HCT116 (cell line): ENCODE data around the gene INCA1. TPM values are rescaled to one million over a fixed set of nuclear protein-coding genes. Genes with fewer than 3 reads are reported as not detected.

ENCODE experiments used
- ATAC-seq: fragments of 200-7000 bp; cut with Tn5 transposase; 2 replicates; pipeline ENCODE4 v1.9.1; 2020; ENCODE audit warnings: mild to moderate bottlenecking, moderate library complexity
- BruUV-seq: library from RNA; stranded (reverse); fragments of 400-500 nt; replicated peaks from 2 replicates; lab custom pipeline; 2021; lab: Mats Ljungman, UMichigan
- CTCF ChIA-PET: fragments of 300-600 bp; sonication (Branson Sonifier 250); formaldehyde crosslinking; loops from one replicate; lab custom pipeline; 2021; ENCODE audit warnings: antibody characterized with exemption; lab: Charles Lee
- POLR2A ChIA-PET: fragments of 300-600, 350-600 bp; sonication (Branson Sonifier 250); formaldehyde crosslinking; loops from one replicate; lab custom pipeline; 2021; ENCODE audit warnings: antibody characterized with exemption; lab: Charles Lee
- RAD21 ChIA-PET, 2 experiments: fragments of 300-600 bp; sonication (Branson Sonifier 250); formaldehyde crosslinking; loops; one replicate each; lab custom pipeline; 2023; ENCODE audit warnings: low total read pairs in 2 of 2; ENCODE audit not compliant: uncharacterized antibody in 2 of 2, unreplicated experiment in 2 of 2, low non-redundant PET in 1 of 2; lab: Charles Lee
- DNase-seq: peaks from one replicate; pipeline ENCODE4 v3.0.0-alpha.2; 2010; ENCODE audit warnings: low read depth, low spot score
- H2AFZ ChIP-seq: fragments of 200-600 bp; shearing (Covaris generic), sonication (generic); 2 replicates; pipeline ENCODE4 v1.6.1; 2017; ENCODE audit warnings: low read depth, mixed run types, mixed read lengths, antibody characterized with exemption, low read length; ENCODE audit not compliant: poor library complexity, severe bottlenecking
- H3K27ac ChIP-seq: 2 replicates; pipeline ENCODE4 v1.5.1; 2012; ENCODE audit warnings: low read depth, low read length
- H3K27me3 ChIP-seq: fragments of 200-600 bp; sonication (generic); 2 replicates; pipeline ENCODE4 v1.6.1; 2016; ENCODE audit warnings: mixed run types, low read length, mixed read lengths; ENCODE audit not compliant: insufficient read depth
- H3K36me3 ChIP-seq, 2 experiments: fragments of 200-500 bp in 1 of 2; fragments of 200-600 bp in 1 of 2; sonication (Bioruptor generic) in 1 of 2; sonication (generic) in 1 of 2; 2 replicates each; pipeline versions ENCODE4 v1.5.1 to v1.6.1; 2014 to 2016; ENCODE audit warnings: low read length in 2 of 2, inconsistent platforms in 1 of 2, mixed read lengths in 1 of 2, mixed run types in 1 of 2; ENCODE audit not compliant: insufficient read depth in 2 of 2, control insufficient read depth in 1 of 2
- H3K4me1 ChIP-seq, 2 experiments: fragments of 200-600 bp in 1 of 2; sonication (generic) in 1 of 2; 2 replicates each; pipeline versions ENCODE4 v1.5.1 to v1.6.1; 2012 to 2017; ENCODE audit warnings: low read length in 2 of 2, inconsistent platforms in 1 of 2, mild to moderate bottlenecking in 1 of 2, mixed read lengths in 1 of 2, mixed run types in 1 of 2, moderate library complexity in 1 of 2; ENCODE audit not compliant: insufficient read depth in 2 of 2, control insufficient read depth in 1 of 2
- H3K4me2 ChIP-seq: fragments of 200-600 bp; sonication (generic); 2 replicates; pipeline ENCODE4 v1.6.1; 2017; ENCODE audit warnings: mixed run types, low read length, mixed read lengths
- H3K4me3 ChIP-seq, 2 experiments: fragments of 200-600 bp in 1 of 2; sonication (generic) in 1 of 2; replicated peaks in 1 of 2; 2 replicates each; pipeline ENCODE4 v1.5.1; 2011 to 2016; ENCODE audit warnings: low read length in 2 of 2, control low read depth in 1 of 2, low read depth in 1 of 2, mild to moderate bottlenecking in 1 of 2, mixed read lengths in 1 of 2, mixed run types in 1 of 2
- H3K79me2 ChIP-seq: fragments of 200-600 bp; sonication (generic); 2 replicates; pipeline ENCODE4 v1.6.1; 2017; ENCODE audit warnings: mild to moderate bottlenecking, mixed run types, low read length, moderate library complexity, mixed read lengths; ENCODE audit not compliant: insufficient read depth
- H3K9ac ChIP-seq: fragments of 200-600 bp; sonication (generic); 2 replicates; pipeline ENCODE4 v1.6.1; 2016; ENCODE audit warnings: low read length, mixed read lengths
- H3K9me2 ChIP-seq: fragments of 200-600 bp; sonication (generic), shearing (Covaris generic); 2 replicates; pipeline ENCODE4 v1.6.1; 2017; ENCODE audit warnings: mixed run types, mild to moderate bottlenecking, moderate library complexity; ENCODE audit not compliant: insufficient read depth
- H3K9me3 ChIP-seq, 2 experiments: fragments of 200-500 bp in 1 of 2; fragments of 200-600 bp in 1 of 2; sonication (Bioruptor generic) in 1 of 2; sonication (generic) in 1 of 2; 2 replicates each; pipeline ENCODE4 v1.6.1; 2014 to 2017; ENCODE audit warnings: low read length in 2 of 2, mixed read lengths in 2 of 2, inconsistent platforms in 1 of 2, low read depth in 1 of 2, mild to moderate bottlenecking in 1 of 2, mixed run types in 1 of 2, moderate library complexity in 1 of 2; ENCODE audit not compliant: control insufficient read depth in 1 of 2, insufficient read depth in 1 of 2
- H4K20me1 ChIP-seq: fragments of 200-600 bp; sonication (generic), shearing (Covaris generic); 2 replicates; pipeline ENCODE4 v1.6.1; 2017; ENCODE audit warnings: mixed run types, mild to moderate bottlenecking, moderate library complexity; ENCODE audit not compliant: insufficient read depth
- CEBPB ChIP-seq: IDR thresholded peaks from 2 replicates; pipeline ENCODE4 v1.6.1; 2012; ENCODE audit warnings: low read depth
- CTCF ChIP-seq, 3 experiments: fragments of 200-600 bp in 1 of 3; sonication (generic) in 1 of 3; IDR thresholded peaks in 2 of 3; conservative IDR thresholded peaks in 1 of 3; 2 replicates each; pipeline ENCODE4 v1.5.1; 2012 to 2017; ENCODE audit warnings: low read depth in 2 of 3, low read length in 2 of 3, antibody characterized with exemption in 1 of 3, borderline replicate concordance in 1 of 3, control low read depth in 1 of 3, mild to moderate bottlenecking in 1 of 3, mixed read lengths in 1 of 3, mixed run types in 1 of 3, moderate library complexity in 1 of 3; ENCODE audit not compliant: insufficient read depth in 1 of 3
- EGR1 ChIP-seq: IDR thresholded peaks from 2 replicates; pipeline ENCODE4 v1.6.1; 2012; ENCODE audit warnings: low read depth
- EZH2 ChIP-seq: fragments of 200-600 bp; sonication (generic); IDR thresholded peaks from 2 replicates; pipeline ENCODE4 v1.6.1; 2017; ENCODE audit warnings: antibody characterized with exemption, mixed run types
- EZH2phosphoT487 ChIP-seq: fragments of 200-600 bp; IDR thresholded peaks from 2 replicates; pipeline ENCODE4 v1.6.1; 2018; ENCODE audit warnings: antibody characterized with exemption, borderline replicate concordance
- FOSL1 ChIP-seq: IDR thresholded peaks from 2 replicates; pipeline ENCODE4 v1.6.1; 2012; ENCODE audit warnings: low read depth
- JUND ChIP-seq: IDR thresholded peaks from 2 replicates; pipeline ENCODE4 v1.6.1; 2012
- POLR2A ChIP-seq: IDR thresholded peaks from 2 replicates; pipeline ENCODE4 v1.7.0; 2011; ENCODE audit warnings: borderline replicate concordance; ENCODE audit not compliant: insufficient read depth, insufficient read length; ENCODE audit errors: extremely low read depth
- POLR2AphosphoS5 ChIP-seq: IDR thresholded peaks from 2 replicates; pipeline ENCODE4 v1.6.1; 2011; ENCODE audit warnings: mild to moderate bottlenecking, low read depth, low read length, moderate library complexity
- RAD21 ChIP-seq: IDR thresholded peaks from 2 replicates; pipeline ENCODE4 v1.6.1; 2012; ENCODE audit warnings: low read depth, mild to moderate bottlenecking
- SP1 ChIP-seq: IDR thresholded peaks from 2 replicates; pipeline ENCODE4 v1.6.1; 2012; ENCODE audit warnings: low read depth
- SRF ChIP-seq: IDR thresholded peaks from 2 replicates; pipeline ENCODE4 v1.6.1; 2012; ENCODE audit warnings: low read depth
- YY1 ChIP-seq: IDR thresholded peaks from 2 replicates; pipeline ENCODE4 v1.6.1; 2011; ENCODE audit warnings: low read length, low read depth, moderate library complexity, mild to moderate bottlenecking; ENCODE audit not compliant: insufficient replicate concordance; ENCODE audit errors: extremely low read depth
- ZNF274 ChIP-seq: fragments of 200-500 bp; sonication (Bioruptor generic); IDR thresholded peaks from 2 replicates; pipeline ENCODE4 v1.6.1; 2014; ENCODE audit warnings: mild to moderate bottlenecking, low read depth, low read length, inconsistent platforms
- intact Hi-C: fragments of 100-400 bp; cut with micrococcal nuclease; formaldehyde crosslinking; loops from 2 replicates; pipeline ENCODE4 v1.10.0; 2022
- total RNA-seq: library from RNA; stranded (reverse); gene quantifications from one replicate; pipeline ENCODE4 v1.2.1, GENCODE V29; 2021; ENCODE audit not compliant: unreplicated experiment
- TF ChIP-seq, protein P1 (sequence below): IDR thresholded peaks from 2 replicates; pipeline ENCODE4 v1.6.1; 2011; ENCODE audit warnings: mild to moderate bottlenecking, low read length, moderate library complexity; ENCODE audit not compliant: insufficient replicate concordance; ENCODE audit errors: extremely low read depth
- TF ChIP-seq, protein P2 (sequence below): IDR thresholded peaks from 2 replicates; pipeline ENCODE4 v1.6.1; 2012
- TF ChIP-seq, protein P3 (sequence below): IDR thresholded peaks from 2 replicates; pipeline ENCODE4 v1.6.1; 2012; ENCODE audit warnings: low read depth

The INCA1 gene
- total RNA-seq, 1 experiment from 2014 or later: 0.74 TPM

DNA sequence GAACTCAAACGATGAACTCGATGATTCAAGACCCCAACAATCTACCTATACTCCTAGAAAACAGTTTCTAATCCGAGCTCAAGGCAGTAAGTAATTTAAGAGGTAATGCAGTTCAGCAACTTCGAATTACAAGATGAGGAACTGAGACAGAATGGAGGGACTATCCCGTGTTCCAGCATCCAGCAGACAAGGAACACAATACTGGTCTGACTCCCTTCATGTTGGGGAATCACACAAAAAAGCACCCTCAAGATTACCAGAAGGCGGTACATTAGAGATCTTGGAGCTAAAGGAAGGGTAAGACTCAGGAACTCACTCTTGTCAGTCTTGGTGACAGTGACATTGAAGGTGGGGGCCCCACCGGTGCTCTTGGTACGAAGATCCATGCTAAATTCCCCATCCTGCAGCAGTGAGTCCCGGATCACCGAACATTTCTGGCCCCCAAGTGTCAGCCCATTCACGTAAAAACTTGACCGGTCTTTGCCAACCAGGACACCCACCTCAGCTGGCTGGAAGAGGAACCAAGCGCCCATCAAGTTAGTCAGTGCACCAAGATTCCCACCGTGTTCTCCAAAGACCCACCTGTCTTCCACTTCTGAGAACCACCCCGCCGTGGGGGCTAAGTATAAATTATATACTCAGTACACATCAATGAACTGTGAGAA, 50.9 kb downstream of the INCA1 start:
- CTCF ChIA-PET: interaction anchor here (1.0 kb wide), 2 partner anchors 43 to 380 kb away, joined by 3 read pairs; partner anchors contain the start of gene CHRNE
- H3K9me3 ChIP-seq: no peaks in the 10 kb centered on the region
- peak overlapping the region; percentile 100 for H3K4me2 ChIP-seq
- RAD21 ChIA-PET: no interaction called here
- no peak; the same call in 1 of the 2 replicates for TF ChIP-seq POLR2AphosphoS5
- TF ChIP-seq EZH2: no peak
- no peak for TF ChIP-seq POLR2A
- no peak for TF ChIP-seq ZNF274
- no peak for TF ChIP-seq SRF
- no peak for TF ChIP-seq CEBPB
- TF ChIP-seq EZH2phosphoT487: no peak
- no peak for TF ChIP-seq RAD21
- TF ChIP-seq, protein P1, sequence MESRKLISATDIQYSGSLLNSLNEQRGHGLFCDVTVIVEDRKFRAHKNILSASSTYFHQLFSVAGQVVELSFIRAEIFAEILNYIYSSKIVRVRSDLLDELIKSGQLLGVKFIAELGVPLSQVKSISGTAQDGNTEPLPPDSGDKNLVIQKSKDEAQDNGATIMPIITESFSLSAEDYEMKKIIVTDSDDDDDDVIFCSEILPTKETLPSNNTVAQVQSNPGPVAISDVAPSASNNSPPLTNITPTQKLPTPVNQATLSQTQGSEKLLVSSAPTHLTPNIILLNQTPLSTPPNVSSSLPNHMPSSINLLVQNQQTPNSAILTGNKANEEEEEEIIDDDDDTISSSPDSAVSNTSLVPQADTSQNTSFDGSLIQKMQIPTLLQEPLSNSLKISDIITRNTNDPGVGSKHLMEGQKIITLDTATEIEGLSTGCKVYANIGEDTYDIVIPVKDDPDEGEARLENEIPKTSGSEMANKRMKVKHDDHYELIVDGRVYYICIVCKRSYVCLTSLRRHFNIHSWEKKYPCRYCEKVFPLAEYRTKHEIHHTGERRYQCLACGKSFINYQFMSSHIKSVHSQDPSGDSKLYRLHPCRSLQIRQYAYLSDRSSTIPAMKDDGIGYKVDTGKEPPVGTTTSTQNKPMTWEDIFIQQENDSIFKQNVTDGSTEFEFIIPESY: no peak
- no peak for TF ChIP-seq YY1
- TF ChIP-seq FOSL1: no peak
- TF ChIP-seq EGR1: no peak
- TF ChIP-seq, protein P2, sequence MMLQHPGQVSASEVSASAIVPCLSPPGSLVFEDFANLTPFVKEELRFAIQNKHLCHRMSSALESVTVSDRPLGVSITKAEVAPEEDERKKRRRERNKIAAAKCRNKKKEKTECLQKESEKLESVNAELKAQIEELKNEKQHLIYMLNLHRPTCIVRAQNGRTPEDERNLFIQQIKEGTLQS: no peak
- no peak for TF ChIP-seq SP1
- no peak for TF ChIP-seq CTCF (IDR thresholded peaks at IDR 0.05 in 2 of 3, conservative IDR thresholded peaks at IDR 0.05 in 1 of 3; ENCODE audit: borderline replicate concordance in 1 of 3, insufficient read depth in 1 of 3, low read depth in 2 of 3, low read length in 2 of 3)
- TF ChIP-seq JUND: no peak
- TF ChIP-seq, protein P3, sequence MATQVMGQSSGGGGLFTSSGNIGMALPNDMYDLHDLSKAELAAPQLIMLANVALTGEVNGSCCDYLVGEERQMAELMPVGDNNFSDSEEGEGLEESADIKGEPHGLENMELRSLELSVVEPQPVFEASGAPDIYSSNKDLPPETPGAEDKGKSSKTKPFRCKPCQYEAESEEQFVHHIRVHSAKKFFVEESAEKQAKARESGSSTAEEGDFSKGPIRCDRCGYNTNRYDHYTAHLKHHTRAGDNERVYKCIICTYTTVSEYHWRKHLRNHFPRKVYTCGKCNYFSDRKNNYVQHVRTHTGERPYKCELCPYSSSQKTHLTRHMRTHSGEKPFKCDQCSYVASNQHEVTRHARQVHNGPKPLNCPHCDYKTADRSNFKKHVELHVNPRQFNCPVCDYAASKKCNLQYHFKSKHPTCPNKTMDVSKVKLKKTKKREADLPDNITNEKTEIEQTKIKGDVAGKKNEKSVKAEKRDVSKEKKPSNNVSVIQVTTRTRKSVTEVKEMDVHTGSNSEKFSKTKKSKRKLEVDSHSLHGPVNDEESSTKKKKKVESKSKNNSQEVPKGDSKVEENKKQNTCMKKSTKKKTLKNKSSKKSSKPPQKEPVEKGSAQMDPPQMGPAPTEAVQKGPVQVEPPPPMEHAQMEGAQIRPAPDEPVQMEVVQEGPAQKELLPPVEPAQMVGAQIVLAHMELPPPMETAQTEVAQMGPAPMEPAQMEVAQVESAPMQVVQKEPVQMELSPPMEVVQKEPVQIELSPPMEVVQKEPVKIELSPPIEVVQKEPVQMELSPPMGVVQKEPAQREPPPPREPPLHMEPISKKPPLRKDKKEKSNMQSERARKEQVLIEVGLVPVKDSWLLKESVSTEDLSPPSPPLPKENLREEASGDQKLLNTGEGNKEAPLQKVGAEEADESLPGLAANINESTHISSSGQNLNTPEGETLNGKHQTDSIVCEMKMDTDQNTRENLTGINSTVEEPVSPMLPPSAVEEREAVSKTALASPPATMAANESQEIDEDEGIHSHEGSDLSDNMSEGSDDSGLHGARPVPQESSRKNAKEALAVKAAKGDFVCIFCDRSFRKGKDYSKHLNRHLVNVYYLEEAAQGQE: no peak
- TF ChIP-seq, all 23 proteins: peak for 0
- Histone ChIP-seq H3K9ac (peak overlapping the region; percentile 97), H2AFZ (no peak overlapping the region), H4K20me1 (peaks cover 12% of the 10 kb centered on the region; the same call in 1 of the 2 replicates), H3K36me3 (peaks cover 9 to 25% of the 10 kb centered on the region in 2 experiments; a peak in 2 of 4 replicates), H3K4me1 (peaks cover 34 to 69% of the 10 kb centered on the region in 2 experiments), H3K4me3 (peak overlapping the region; percentile 96 to 97), H3K27me3 (no peaks in the 10 kb centered on the region), H3K27ac (peak overlapping the region; percentile 99), H3K79me2 (peaks cover 81% of the 10 kb centered on the region), H3K9me2 (no peaks in the 10 kb centered on the region)
- TSS peak; percentile 69 for BruUV-seq
- DNase-seq: no peak
- intact Hi-C loops: loop anchor here (5.0 kb wide), 1 partner anchor 41 kb away; the partner anchor contains the start of gene CAMTA2
- POLR2A ChIA-PET: interaction anchor here (1.3 to 4.7 kb wide), 2 partner anchors 21 to 37 kb away, joined by 4 to 45 read pairs; partner anchors contain the start of gene SPAG7
- no peak for ATAC-seq
